Measurements from ENCODE around the gene METTL9.
"Not testable (repeated sequence)": the region's sequence is repeated elsewhere in the genome, so short reads cannot be mapped to it uniquely, and the experiment has no call there.

Gene METTL9

DNA sequence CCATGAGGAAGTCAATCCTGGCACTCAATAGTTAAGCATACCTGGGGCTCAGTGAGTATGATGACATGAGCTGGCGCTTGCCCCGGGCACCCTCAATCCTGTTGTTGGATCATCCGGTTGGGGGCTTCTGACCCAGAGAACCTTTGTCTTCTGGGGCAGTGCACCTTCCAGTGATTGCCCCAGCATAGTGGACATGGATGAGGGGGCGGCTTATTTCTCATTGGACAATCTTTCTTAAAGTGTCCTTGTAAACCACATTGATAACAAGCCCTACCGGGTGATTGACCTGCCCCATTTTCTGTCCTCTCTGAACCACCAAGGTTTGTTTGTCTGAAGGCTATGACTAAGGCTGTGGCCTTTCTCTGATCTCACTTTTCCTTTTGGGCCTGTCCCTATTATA is 34.8 kb downstream of the METTL9 start:
- H3K4me3 ChIP-seq (ENCODE audit: low read depth, low read length), result no peak overlapping the region
- TF ChIP-seq, protein P1, sequence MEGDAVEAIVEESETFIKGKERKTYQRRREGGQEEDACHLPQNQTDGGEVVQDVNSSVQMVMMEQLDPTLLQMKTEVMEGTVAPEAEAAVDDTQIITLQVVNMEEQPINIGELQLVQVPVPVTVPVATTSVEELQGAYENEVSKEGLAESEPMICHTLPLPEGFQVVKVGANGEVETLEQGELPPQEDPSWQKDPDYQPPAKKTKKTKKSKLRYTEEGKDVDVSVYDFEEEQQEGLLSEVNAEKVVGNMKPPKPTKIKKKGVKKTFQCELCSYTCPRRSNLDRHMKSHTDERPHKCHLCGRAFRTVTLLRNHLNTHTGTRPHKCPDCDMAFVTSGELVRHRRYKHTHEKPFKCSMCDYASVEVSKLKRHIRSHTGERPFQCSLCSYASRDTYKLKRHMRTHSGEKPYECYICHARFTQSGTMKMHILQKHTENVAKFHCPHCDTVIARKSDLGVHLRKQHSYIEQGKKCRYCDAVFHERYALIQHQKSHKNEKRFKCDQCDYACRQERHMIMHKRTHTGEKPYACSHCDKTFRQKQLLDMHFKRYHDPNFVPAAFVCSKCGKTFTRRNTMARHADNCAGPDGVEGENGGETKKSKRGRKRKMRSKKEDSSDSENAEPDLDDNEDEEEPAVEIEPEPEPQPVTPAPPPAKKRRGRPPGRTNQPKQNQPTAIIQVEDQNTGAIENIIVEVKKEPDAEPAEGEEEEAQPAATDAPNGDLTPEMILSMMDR (IDR thresholded peaks at IDR 0.05; ENCODE audit: low read depth, low read length), result no peak
- no peak for TF ChIP-seq POLR2A (IDR thresholded peaks at IDR 0.05; ENCODE audit: extremely low read depth, insufficient read length)
- no peak for TF ChIP-seq MAX (IDR thresholded peaks at IDR 0.05; ENCODE audit: low read depth, low read length)
- no peak for TF ChIP-seq MYC (IDR thresholded peaks at IDR 0.05; ENCODE audit: low read depth, low read length)
- no peak for DNase-seq (ENCODE audit: low read depth)

GRCh38 chr16:21635694-21636093 is 36.3 kb downstream of the METTL9 start:
- DNase-seq (ENCODE audit: low read depth); H3K4me3 ChIP-seq (ENCODE audit: low read depth, low read length): not testable (repeated sequence)

DNA sequence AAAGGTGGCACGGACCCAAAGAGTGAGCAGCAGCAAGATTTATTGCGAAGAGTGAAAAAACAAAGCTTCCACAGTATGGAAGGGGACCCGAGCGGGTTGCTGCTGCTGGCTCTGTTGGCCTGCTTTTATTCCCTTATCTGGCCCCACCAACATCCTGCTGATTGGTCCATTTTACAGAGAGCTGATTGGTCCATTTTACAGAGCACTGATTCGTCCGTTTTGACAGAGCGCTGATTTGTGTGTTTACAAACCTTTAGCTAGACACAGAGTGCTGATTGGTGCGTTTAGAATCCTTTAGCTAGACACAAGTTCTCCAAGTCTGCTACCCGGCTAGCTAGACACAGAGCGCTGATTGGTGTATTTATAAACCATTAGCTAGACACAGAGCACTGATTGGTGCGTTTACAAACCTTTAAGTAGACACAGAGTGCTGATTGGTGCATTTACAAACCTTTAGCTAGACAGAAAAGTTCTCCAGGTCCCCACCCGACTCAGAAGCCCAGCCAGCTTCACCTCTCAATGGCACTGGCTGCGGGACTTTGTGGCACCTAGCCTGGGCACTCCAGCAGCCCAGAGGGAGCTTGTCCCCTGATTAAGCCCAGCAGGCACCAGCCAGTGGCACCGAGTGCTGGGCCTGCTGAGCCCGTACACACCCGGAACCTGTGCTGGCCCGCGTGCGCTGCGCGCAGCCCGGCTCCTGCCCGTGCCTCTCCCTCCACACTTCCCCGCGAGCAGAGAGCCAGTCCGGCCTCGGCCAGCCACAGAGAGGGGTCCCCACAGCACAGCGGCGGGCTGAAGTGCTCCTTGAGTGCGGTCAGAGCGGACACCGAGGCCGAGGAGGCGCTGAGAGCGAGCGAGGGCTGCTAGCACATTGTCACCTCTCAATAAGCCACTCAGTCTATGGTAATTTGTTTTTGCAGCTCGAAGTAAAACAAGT is 37.9 kb downstream of the METTL9 start:
- TF ChIP-seq MYC (IDR thresholded peaks at IDR 0.05; ENCODE audit: low read depth, low read length), result no peak
- TF ChIP-seq POLR2A (IDR thresholded peaks at IDR 0.05; ENCODE audit: extremely low read depth, insufficient read length), result no peak
- no peak for TF ChIP-seq MAX (IDR thresholded peaks at IDR 0.05; ENCODE audit: low read depth, low read length)
- TF ChIP-seq, protein P1 (IDR thresholded peaks at IDR 0.05; ENCODE audit: low read depth, low read length), result no peak
- no peak overlapping the region for H3K4me3 ChIP-seq (ENCODE audit: low read depth, low read length)
- DNase-seq (ENCODE audit: low read depth), result no peak

DNA sequence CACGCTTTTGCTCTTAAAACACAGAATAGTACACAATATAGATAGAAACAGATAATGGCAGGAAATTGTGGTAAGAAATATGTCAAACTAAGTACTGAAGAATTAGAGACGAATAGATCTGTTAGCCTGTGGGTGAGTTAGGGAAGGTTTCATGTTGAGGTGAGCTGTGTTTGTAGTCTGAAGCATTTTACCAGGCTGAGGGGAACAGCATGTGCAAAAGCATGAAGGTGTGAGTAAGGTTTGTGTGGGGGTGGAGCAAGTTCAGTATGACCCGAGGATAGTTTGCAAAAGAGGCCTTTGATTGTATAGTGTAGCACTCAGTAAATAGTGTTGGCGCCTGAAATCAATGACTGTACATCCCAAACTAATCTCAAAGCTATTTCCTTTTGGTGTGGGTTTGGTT is 39.2 kb downstream of the METTL9 start:
- no peak overlapping the region for H3K4me3 ChIP-seq (ENCODE audit: low read depth, low read length)
- no peak for DNase-seq (ENCODE audit: low read depth)

DNA sequence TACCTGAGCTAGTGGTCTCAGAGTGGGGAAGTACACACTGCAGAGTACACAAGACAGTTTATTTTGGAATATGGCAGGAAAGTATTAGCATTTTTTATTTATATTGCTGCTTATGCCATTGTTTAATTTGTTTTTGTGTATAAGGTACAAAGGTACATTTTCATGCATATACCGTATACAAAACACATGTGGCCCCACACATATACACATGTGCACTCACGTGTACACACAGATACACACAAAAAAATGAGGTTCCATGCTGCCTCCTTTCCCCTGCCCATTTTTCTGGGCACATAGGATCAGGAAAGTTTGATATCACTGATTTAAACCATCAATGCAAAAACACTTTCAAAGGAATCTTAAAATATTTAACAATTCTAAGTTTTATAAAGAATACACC is 40.1 kb downstream of the METTL9 start:
- no peak overlapping the region for H3K4me3 ChIP-seq (ENCODE audit: low read depth, low read length)
- no peak for DNase-seq (ENCODE audit: low read depth)
- no peak for TF ChIP-seq MAX (IDR thresholded peaks at IDR 0.05; ENCODE audit: low read depth, low read length)
- no peak for TF ChIP-seq POLR2A (IDR thresholded peaks at IDR 0.05; ENCODE audit: extremely low read depth, insufficient read length)
- TF ChIP-seq, protein P1 (IDR thresholded peaks at IDR 0.05; ENCODE audit: low read depth, low read length), result no peak
- TF ChIP-seq MYC (IDR thresholded peaks at IDR 0.05; ENCODE audit: low read depth, low read length), result no peak

More for the DNA sequence above, 39.2 kb downstream of the METTL9 start:
- no peak for TF ChIP-seq MYC (IDR thresholded peaks at IDR 0.05; ENCODE audit: low read depth, low read length)
- TF ChIP-seq, protein P1 (IDR thresholded peaks at IDR 0.05; ENCODE audit: low read depth, low read length), result no peak
- no peak for TF ChIP-seq MAX (IDR thresholded peaks at IDR 0.05; ENCODE audit: low read depth, low read length)
- no peak for TF ChIP-seq POLR2A (IDR thresholded peaks at IDR 0.05; ENCODE audit: extremely low read depth, insufficient read length)

- TF ChIP-seq, protein P1 (IDR thresholded peaks at IDR 0.05; ENCODE audit: low read depth, low read length), result no peak
- no peak for TF ChIP-seq MYC (IDR thresholded peaks at IDR 0.05; ENCODE audit: low read depth, low read length)
- TF ChIP-seq POLR2A (IDR thresholded peaks at IDR 0.05; ENCODE audit: extremely low read depth, insufficient read length), result no peak
- TF ChIP-seq MAX (IDR thresholded peaks at IDR 0.05; ENCODE audit: low read depth, low read length), result no peak
- DNase-seq (ENCODE audit: low read depth), result no peak
- no peak overlapping the region for H3K4me3 ChIP-seq (ENCODE audit: low read depth, low read length)
Measured at GRCh38 chr16:21641916-21642315, 42.5 kb downstream of the METTL9 start.
